C4-2B (cell line): ENCODE results near the gene SPTSSB.
A peak's percentile ranks its signal among the peaks of the same experiment; 100 is the strongest.

Source experiments
- H3K27ac ChIP-seq: fragments of 450-650 bp; 2 replicates; pipeline ENCODE4 v1.5.1; 2017
- CTCF ChIP-seq: fragments of 450-650 bp; conservative IDR thresholded peaks from 2 replicates; pipeline ENCODE4 v1.5.1; 2017; ENCODE audit warnings: mild to moderate bottlenecking
- ZFX ChIP-seq: fragments of 450-650 bp; IDR thresholded peaks from 2 replicates; pipeline ENCODE4 v1.6.1; 2017

SPTSSB gene

GRCh38 chr3:161413127-161413854 is 42.0 kb upstream of the SPTSSB start:
- TF ChIP-seq ZFX (no peak), CTCF (peak; percentile 26)
- H3K27ac ChIP-seq: peak overlapping the region; percentile 71

DNA sequence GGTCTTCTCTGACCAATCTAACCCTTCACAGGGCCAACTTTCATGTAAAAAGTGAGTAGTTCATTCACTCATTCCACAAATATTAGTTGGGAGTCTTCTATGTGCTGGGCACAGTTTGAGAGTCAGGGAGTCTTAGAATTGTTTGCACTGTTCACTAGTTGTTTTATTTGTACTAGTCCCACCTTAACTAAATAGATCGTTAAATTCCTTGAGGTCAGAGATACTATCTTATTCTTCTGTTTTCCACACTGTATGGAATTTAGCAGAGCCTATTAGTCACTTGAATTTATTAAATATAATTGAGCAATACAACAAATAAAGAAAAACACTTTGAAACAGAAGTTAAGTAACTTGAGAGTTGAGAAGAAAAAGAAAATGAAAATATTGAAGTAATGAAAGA is 40.8 kb upstream of the SPTSSB start:
- peak overlapping the region; percentile 98 for H3K27ac ChIP-seq
- TF ChIP-seq ZFX (no peak), CTCF (no peak)

GRCh38 chr3:161409858-161410257 is 38.5 kb upstream of the SPTSSB start:
- peak overlapping the region; percentile 15; the same call in 1 of the 2 replicates for H3K27ac ChIP-seq
- TF ChIP-seq ZFX (no peak), CTCF (no peak)

DNA sequence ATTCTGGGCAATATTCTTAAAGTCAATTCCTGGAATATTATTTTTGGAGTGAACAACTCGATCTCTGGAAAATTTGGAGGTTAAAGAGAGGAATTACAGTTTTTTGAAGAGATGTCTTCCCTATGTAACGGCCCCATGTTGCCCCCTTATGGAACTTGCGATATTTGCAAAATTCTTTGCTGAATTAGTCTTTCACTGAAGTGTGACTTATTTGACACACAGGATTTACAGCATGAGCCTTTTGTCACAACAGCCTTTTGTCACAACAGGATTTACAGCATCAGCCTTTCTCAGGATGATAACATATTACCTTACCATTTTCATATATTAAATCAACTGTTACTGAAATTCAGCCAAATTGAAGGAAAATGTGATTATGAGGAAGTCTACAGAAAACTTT is 37.8 kb upstream of the SPTSSB start:
- TF ChIP-seq CTCF (peak; percentile 67), ZFX (no peak)
- H3K27ac ChIP-seq: no peak overlapping the region

DNA sequence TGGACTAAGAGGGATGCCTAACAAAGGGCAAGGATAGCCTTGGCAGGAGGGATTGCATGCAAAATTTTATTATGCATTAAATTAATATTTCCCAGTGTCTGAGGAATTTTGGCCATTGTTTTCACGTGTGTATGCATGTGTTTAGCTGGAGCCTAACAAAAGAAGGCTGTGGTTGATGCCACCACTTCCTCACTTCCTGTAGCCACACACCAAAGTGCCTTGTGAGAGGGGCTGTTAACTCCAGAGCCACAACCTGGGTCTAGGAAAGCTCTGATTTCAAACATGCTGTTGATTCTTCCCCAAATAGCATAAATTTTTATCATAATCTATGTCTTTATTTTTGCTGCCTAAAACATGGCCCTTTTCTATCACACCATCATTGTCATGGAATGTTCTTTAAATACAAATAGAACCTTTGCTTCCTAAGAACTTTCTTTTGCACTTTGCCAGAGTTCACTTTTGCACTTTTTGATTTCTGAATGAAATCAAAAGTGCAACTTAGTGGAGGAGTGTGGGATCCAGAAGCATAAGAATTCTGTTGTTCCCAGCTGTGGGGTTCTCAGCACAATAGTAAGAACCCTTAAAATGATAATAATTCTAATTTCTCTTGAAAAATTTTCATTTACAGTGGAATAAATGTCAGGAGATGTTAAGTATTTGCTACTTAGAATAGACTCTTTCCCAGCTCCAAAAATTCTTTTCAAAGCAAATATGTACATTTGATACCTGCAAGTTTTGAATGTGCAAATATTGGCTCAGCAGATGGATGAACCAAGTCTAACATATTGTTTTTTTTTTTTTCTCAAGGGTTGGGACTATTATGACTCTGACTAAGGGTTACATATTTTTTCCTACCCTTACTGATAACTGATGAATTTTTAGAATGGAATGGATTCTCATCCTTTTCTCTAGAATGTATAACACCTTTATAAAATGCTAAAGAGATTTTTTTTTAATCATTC is 35.6 kb upstream of the SPTSSB start:
- no peak overlapping the region; the same call in 1 of the 2 replicates for H3K27ac ChIP-seq
- no peak for TF ChIP-seq CTCF
- no peak for TF ChIP-seq ZFX

GRCh38 chr3:161405836-161406235 is 34.5 kb upstream of the SPTSSB start:
- TF ChIP-seq ZFX: no peak
- H3K27ac ChIP-seq: no peak overlapping the region; the same call in 1 of the 2 replicates

DNA sequence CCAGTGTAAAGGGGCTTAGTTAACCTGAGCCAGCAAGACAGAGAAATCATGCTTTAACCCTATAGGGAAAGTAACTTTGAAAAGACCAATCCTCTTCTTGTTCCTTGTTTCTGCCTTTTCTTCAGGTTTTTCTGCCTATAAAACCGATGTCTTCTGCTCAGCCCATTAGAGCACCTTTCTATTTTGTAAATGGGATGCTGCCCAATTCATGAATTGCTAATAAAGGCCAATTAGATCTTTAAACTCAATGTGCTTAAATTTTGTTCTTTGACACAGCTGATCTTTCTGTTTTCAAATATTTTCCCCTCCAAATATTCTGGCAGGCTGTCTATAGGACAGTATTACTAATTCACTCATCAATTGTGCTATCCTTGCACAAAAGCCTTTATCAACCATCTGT is 33.8 kb upstream of the SPTSSB start:
- TF ChIP-seq ZFX (no peak), CTCF (no peak)
- no peak overlapping the region for H3K27ac ChIP-seq
